IMR-90 (cell line): Measurements from ENCODE around the gene NFIX. TPM values are rescaled to one million over a fixed set of nuclear protein-coding genes. Genes with fewer than 3 reads are reported as not detected.

ENCODE experiments used
- ATAC-seq: fragments of 200-7000 bp; cut with Tn5 transposase; 2 replicates; pipeline ENCODE4 v1.9.1; 2020; ENCODE audit warnings: low read depth, mild to moderate bottlenecking, moderate library complexity
- BruUV-seq: library from RNA; stranded (reverse); fragments of 400-500 nt; replicated peaks from 2 replicates; lab custom pipeline; 2021; lab: Mats Ljungman, UMichigan
- CTCF ChIA-PET: fragments of 300-600 bp; formaldehyde crosslinking; extraction: SDS; loops from one replicate; lab custom pipeline; 2021; ENCODE audit warnings: antibody characterized with exemption; lab: Yijun Ruan, JAX
- POLR2A ChIA-PET: fragments of 300-600 bp; sonication (Branson Sonifier 250); formaldehyde crosslinking; loops from one replicate; lab custom pipeline; 2022; ENCODE audit warnings: antibody characterized with exemption; ENCODE audit not compliant: unreplicated experiment; lab: Charles Lee
- DNase-seq: peaks from one replicate; pipeline ENCODE4 v3.0.0; 2013
- H2AFZ ChIP-seq: replicated peaks from 2 replicates; pipeline ENCODE3; 2013; ENCODE audit warnings: low read length, mild to moderate bottlenecking; ENCODE audit not compliant: poor library complexity
- H2AK5ac ChIP-seq: 2 replicates; pipeline ENCODE4 v1.6.1; 2013; ENCODE audit warnings: low read depth, low read length, inconsistent platforms
- H2AK9ac ChIP-seq: replicated peaks from 2 replicates; pipeline ENCODE3; 2013; ENCODE audit warnings: mild to moderate bottlenecking, low read depth, low read length, moderate library complexity; ENCODE audit not compliant: poor library complexity
- H2BK120ac ChIP-seq: 2 replicates; pipeline ENCODE4 v1.6.1; 2013; ENCODE audit warnings: low read depth, low read length, inconsistent platforms
- H2BK15ac ChIP-seq: 3 replicates; pipeline ENCODE4 v1.6.1; 2013; ENCODE audit warnings: low read depth, low read length, inconsistent platforms
- H2BK20ac ChIP-seq: 2 replicates; pipeline ENCODE4 v1.6.1; 2013; ENCODE audit warnings: low read depth, mild to moderate bottlenecking, inconsistent platforms, low read length, moderate library complexity
- H2BK5ac ChIP-seq: 2 replicates; pipeline ENCODE4 v1.6.1; 2013; ENCODE audit warnings: mild to moderate bottlenecking, low read depth, low read length, inconsistent platforms; ENCODE audit not compliant: poor library complexity, severe bottlenecking
- H3K14ac ChIP-seq: replicated peaks from 2 replicates; pipeline ENCODE4 v1.6.1; 2013; ENCODE audit warnings: low read depth, low read length, inconsistent platforms
- H3K18ac ChIP-seq: 2 replicates; pipeline ENCODE4 v1.6.1; 2013; ENCODE audit warnings: low read depth, low read length, control low read depth
- H3K23ac ChIP-seq: 2 replicates; pipeline ENCODE4 v1.6.1; 2013; ENCODE audit warnings: low read depth, low read length, inconsistent platforms
- H3K27ac ChIP-seq: 2 replicates; pipeline ENCODE4 v1.5.1; 2013; ENCODE audit warnings: mild to moderate bottlenecking, control low read depth, low read length; ENCODE audit not compliant: insufficient read depth
- H3K27me3 ChIP-seq: 2 replicates; pipeline ENCODE4 v1.6.1; 2013; ENCODE audit warnings: low read length; ENCODE audit not compliant: control insufficient read depth, insufficient read depth
- H3K36me3 ChIP-seq: 2 replicates; pipeline ENCODE4 v1.6.1; 2013; ENCODE audit warnings: low read length, mixed read lengths; ENCODE audit not compliant: control insufficient read depth, insufficient read depth
- H3K4ac ChIP-seq: 2 replicates; pipeline ENCODE4 v1.6.1; 2013; ENCODE audit warnings: low read depth, low read length, inconsistent platforms
- H3K4me1 ChIP-seq: 2 replicates; pipeline ENCODE4 v1.6.1; 2013; ENCODE audit warnings: low read length, mixed read lengths; ENCODE audit not compliant: control insufficient read depth, insufficient read depth
- H3K4me2 ChIP-seq: 2 replicates; pipeline ENCODE4 v1.6.1; 2013; ENCODE audit warnings: low read depth, mild to moderate bottlenecking, control low read depth, low read length, moderate library complexity
- H3K4me3 ChIP-seq: 2 replicates; pipeline ENCODE4 v1.5.1; 2013; ENCODE audit warnings: low read depth, mild to moderate bottlenecking, control low read depth, low read length, moderate library complexity; ENCODE audit not compliant: insufficient read depth
- H3K56ac ChIP-seq: 2 replicates; pipeline ENCODE4 v1.6.1; 2013; ENCODE audit warnings: low read length, inconsistent platforms; ENCODE audit not compliant: insufficient read depth; ENCODE audit errors: extremely low read depth
- H3K79me1 ChIP-seq, 2 experiments: 2 replicates each; pipeline ENCODE4 v1.6.1; 2013; ENCODE audit warnings: low read length in 2 of 2, inconsistent platforms in 1 of 2, low read depth in 1 of 2
- H3K9ac ChIP-seq: 2 replicates; pipeline ENCODE4 v1.6.1; 2013; ENCODE audit warnings: low read depth, low read length, control low read depth
- H3K9me1 ChIP-seq: 2 replicates; pipeline ENCODE4 v1.6.1; 2013; ENCODE audit warnings: low read length, inconsistent platforms; ENCODE audit not compliant: insufficient read depth
- H3K9me3 ChIP-seq: 2 replicates; pipeline ENCODE4 v1.6.1; 2013; ENCODE audit warnings: low read length; ENCODE audit not compliant: control insufficient read depth, insufficient read depth
- H4K20me1 ChIP-seq: 2 replicates; pipeline ENCODE4 v1.6.1; 2013; ENCODE audit warnings: low read length, inconsistent platforms; ENCODE audit not compliant: insufficient read depth
- H4K5ac ChIP-seq: 2 replicates; pipeline ENCODE4 v1.6.1; 2013; ENCODE audit warnings: mild to moderate bottlenecking, low read depth, low read length, control low read depth
- H4K8ac ChIP-seq, 2 experiments: 2 replicates each; pipeline ENCODE4 v1.6.1; 2013; ENCODE audit warnings: low read depth in 2 of 2, low read length in 2 of 2, control low read depth in 1 of 2, inconsistent platforms in 1 of 2
- H4K91ac ChIP-seq: 2 replicates; pipeline ENCODE4 v1.6.1; 2013; ENCODE audit warnings: low read depth, low read length, inconsistent platforms; ENCODE audit not compliant: insufficient read depth
- CEBPB ChIP-seq: IDR thresholded peaks from 2 replicates; pipeline ENCODE4 v1.6.1; 2012; ENCODE audit warnings: low read depth, low read length, improper control_type of control experiment
- CHD1 ChIP-seq: IDR thresholded peaks from 2 replicates; pipeline ENCODE4 v1.6.1; 2012; ENCODE audit warnings: low read depth, low read length, improper control_type of control experiment
- WGBS, 2 experiments: methylation state at CpG; one replicate each; pipeline versions ENCODE4 v1.1.5 to v1.1.7; 2013; ENCODE audit warnings: missing lambda C conversion rate in 2 of 2; ENCODE audit not compliant: insufficient read length in 1 of 2; ENCODE audit errors: extremely low coverage in 2 of 2; 5-methylcytosine and 5-hydroxymethylcytosine counted together
- dilution Hi-C: fragments of 300-500 bp; cut with HindIII; formaldehyde crosslinking; loops from one replicate; pipeline ENCODE4 v1.14.3; 2018; ENCODE audit warnings: low sequenced_read_pairs; ENCODE audit not compliant: unreplicated experiment
- in situ Hi-C: fragments of 300-500 bp; cut with MboI; formaldehyde crosslinking; loops from 3 replicates; pipeline ENCODE4 v1.14.3; 2019; ENCODE audit warnings: low sequenced_read_pairs, inconsistent platforms, mixed read lengths
- intact Hi-C: fragments of 100-400 bp; cut with micrococcal nuclease; formaldehyde crosslinking; loops from 2 replicates; pipeline ENCODE4 v1.10.0; 2022
- polyA plus RNA-seq, 3 experiments: library from polyadenylated mRNA; depleted of rRNA; stranded (reverse); fragments of >200 nt; gene quantifications; 2 replicates each; pipeline ENCODE4 v1.2.3, GENCODE V29; 2012; ENCODE audit warnings: low replicate concordance in 1 of 3
- total RNA-seq: library from RNA; depleted of rRNA; stranded (reverse); fragments of >200 nt; gene quantifications from 2 replicates; pipeline ENCODE4 v1.2.3, GENCODE V29; 2012

Gene NFIX
- total and polyA plus RNA-seq, 2 of the 4 experiments (the other 2 are of a cell fraction) = 10.2 to 47.7 TPM

DNA sequence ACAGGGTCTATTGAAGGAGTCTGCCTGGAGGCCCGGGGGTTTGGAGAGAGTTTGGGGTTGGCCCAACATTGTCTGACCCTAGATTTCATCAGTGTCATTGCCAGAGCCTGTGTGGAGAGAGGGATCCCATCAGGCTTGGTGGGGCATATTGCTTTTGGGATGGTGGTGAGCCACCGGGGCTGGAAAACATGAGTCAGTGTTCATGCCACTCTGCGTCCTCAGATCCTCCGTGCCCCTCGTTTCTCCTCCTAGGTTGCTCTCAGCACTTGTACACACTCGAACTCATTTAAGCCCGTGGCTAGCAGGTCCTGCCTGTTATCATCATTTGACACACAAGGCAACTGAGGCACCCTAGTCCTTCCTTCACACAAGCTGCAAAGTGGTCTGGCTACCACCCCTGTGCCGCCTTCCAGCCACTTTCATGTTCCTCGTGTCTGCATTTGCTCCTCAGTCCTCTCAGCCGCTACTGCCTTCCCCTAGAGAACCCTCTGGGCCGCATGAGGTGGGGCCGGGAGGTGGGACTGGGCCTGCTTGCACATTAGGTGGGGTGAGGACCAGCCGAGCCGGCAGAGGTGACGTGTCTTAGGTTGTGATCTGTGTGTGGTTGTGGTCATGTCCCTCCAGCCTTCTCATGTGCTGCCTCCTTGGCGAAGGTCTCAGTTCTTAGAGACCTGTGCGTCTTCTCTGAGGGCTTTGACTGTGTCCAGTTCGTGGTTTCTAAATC lies 126.4 kb downstream of the NFIX start:
- Histone ChIP-seq H3K4me2 (no peak overlapping the region), H4K5ac (no peak overlapping the region; the same call in 1 of the 2 replicates), H3K9me1 (peaks cover 30% of the 10 kb centered on the region), H2AK5ac (peak overlapping the region; percentile 6; the same call in 1 of the 2 replicates), H3K9me3 (no peaks in the 10 kb centered on the region), H2BK20ac (no peak overlapping the region), H3K27ac (peak overlapping the region; percentile 60), H4K91ac (no peak overlapping the region), H3K79me1 (peaks cover 5 to 80% of the 10 kb centered on the region in 2 experiments; a peak in 3 of 4 replicates), H3K23ac (no peak overlapping the region), H2BK5ac (peak overlapping the region; percentile 22), H2BK120ac (no peak overlapping the region), H4K8ac (no peak overlapping the region), H3K36me3 (peaks cover 19% of the 10 kb centered on the region), H3K56ac (no peak overlapping the region), H4K20me1 (peaks cover 72% of the 10 kb centered on the region), H3K14ac (no peak overlapping the region), H3K4me3 (no peak overlapping the region), H3K4me1 (peaks cover 22% of the 10 kb centered on the region), H2AFZ (no peak overlapping the region), H3K9ac (no peak overlapping the region), H3K27me3 (no peaks in the 10 kb centered on the region), H2AK9ac (peak overlapping the region; percentile 4), H3K18ac (no peak overlapping the region), H2BK15ac (no peak overlapping the region), H3K4ac (no peak overlapping the region)
- intact Hi-C loops = no loop called here
- in situ Hi-C loops = no loop called here
- WGBS, 2 experiments = 93% methylated on average over 5 of the region's 18 CpGs; no CpG with 5 or more reads in 1 of the 2 experiments
- dilution Hi-C loops = no loop called here
- CTCF ChIA-PET = interaction anchor here (1.0 kb wide), 1 partner anchor 156 kb away, joined by 3 read pairs; no protein-coding TSS in a partner anchor
- POLR2A ChIA-PET = no interaction called here
- ATAC-seq (no peak), DNase-seq (no peak)
- BruUV-seq = no TSS peak
- no peak for TF ChIP-seq CEBPB
- TF ChIP-seq CHD1 = no peak
